GM21367 (cell line): ENCODE data around the gene NLRP13.

Experiments used
- ATAC-seq: cut with Tn5 transposase; IDR thresholded peaks from one replicate; pipeline ENCODE4 v1.9.1; 2021; ENCODE audit not compliant: unreplicated experiment

The NLRP13 gene

DNA sequence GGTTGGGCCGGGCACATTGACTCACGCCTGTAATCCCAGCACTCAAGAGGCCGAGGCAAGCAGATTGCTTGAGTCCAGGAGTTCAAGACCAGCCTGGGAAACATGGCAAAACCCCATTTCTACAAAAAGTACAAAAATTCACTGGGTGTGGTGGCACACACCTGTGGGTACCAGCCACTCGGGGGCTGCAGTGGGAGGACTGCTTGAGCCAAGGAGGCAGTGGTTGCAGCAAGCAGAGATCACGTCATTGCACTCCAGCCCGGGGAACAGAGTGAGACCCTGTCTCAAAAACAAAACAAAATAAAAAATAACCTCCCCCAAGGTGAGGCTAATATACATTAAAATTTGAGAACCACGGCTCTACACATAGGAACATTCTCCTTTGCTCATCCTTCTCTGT lies 24.9 kb downstream of the NLRP13 start:
- no peak for ATAC-seq

GRCh38 chr19:55902080-55902751 lies 29.9 kb downstream of the NLRP13 start:
- ATAC-seq, result no peak

DNA sequence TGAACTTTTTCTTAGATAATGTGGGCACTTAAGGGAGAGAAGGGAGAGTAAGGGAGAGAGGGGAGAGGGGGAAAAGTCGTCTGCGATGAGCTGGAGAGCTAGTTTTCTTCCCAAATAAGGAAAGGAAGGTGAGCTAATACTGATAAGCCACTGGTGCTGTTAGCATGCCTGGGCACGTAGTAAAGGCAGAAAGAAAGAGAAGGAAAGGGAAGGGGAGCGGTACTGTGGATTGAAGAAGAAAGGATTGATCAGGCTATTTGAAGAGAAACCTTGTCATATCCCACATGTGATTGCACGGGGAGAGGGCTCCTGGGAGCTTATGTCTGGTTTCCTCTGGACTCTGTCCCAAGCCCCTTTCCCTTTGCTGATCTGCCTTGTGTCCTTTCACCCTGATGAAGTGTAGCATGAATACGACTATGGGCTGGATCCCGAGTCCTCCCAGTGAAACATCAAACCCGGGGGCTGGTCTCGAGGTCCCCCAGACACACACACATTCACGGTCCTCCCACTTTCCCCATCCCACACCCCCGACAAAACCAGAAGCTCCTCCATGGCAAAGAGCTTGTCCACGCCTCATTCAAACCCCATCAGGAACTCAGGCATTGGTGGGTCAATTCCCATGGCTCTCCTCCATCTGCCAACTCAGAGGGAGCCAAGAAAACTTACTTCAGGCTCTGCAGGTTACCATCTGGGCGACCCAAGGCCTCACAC lies 30.6 kb downstream of the NLRP13 start:
- no peak for ATAC-seq

DNA sequence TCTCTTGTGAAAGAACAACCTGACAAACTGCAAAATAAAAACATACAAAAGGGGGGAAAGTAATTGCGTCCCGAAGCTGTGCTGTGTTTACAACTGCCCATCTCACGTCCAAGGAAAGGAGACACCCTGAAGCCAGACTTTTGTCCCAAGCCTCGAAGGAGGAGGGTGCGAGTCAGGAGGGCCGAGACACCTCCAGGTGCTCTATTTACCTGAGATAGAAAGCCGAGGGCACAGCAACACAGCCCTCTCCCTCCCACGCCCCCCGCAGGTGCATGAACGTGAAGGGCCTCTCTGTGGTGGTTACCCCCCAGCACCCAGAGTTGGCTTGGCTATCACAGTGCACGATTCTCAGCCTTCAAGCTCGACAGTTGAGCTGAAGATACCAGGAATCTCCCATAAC lies 33.2 kb downstream of the NLRP13 start:
- ATAC-seq, result no peak

- no peak for ATAC-seq
These were observed 49.5 kb downstream of the NLRP13 start for GRCh38 chr19:55882626-55883025.

GRCh38 chr19:55877211-55877610 lies 54.9 kb downstream of the NLRP13 start:
- ATAC-seq, result no peak

DNA sequence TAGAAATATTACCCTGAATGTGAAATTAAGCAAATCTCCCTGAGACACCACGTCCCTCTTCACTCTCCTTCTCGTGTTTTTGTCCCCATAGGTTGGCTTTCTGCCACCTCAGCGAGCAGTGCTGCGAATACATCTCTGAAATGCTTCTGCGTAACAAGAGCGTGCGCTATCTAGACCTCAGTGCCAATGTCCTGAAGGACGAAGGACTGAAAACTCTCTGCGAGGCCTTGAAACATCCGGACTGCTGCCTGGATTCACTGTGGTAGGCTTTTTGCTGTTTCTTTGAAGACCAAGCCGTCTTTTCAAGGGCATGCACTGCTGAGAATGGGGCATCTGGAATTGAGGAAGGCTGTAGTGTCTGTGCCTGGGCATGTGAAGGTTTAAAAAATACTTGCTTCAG lies 61.4 kb downstream of the NLRP13 start:
- no peak for ATAC-seq

GRCh38 chr19:55867101-55867500 lies 65.0 kb downstream of the NLRP13 start:
- ATAC-seq, result no peak

DNA sequence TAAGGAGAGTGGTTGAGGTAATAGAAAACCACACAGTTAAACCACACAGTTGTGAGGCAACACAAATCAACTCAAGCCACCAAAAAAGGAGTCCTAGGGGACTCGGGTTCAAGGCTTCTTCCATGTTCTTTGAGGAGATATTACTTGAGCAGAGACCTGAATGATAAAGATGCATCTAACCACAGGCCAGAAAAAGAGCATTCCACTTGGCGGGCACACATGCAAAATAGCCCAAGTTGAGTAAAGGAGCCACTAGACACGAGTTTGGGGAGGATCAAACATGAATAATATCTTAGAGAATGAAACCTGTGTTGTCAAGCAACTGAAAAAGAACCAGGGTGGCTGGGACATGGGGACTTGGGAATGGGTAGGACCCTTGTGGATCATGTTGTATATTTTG lies 65.6 kb downstream of the NLRP13 start:
- no peak for ATAC-seq

DNA sequence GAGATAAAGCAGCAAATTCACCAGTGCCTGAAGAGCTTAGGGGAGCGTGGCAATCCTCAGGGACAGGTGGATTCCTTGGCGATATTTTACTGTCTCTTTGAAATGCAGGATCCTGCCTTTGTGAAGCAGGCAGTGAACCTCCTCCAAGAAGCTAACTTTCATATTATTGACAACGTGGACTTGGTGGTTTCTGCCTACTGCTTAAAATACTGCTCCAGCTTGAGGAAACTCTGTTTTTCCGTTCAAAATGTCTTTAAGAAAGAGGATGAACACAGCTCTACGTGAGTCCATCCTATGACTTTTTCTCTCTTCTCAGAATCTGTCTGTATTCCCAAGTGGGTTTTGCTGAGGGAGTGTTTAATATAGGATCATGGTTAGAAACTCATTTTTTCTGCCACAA lies 73.2 kb downstream of the NLRP13 start:
- ATAC-seq, result no peak

DNA sequence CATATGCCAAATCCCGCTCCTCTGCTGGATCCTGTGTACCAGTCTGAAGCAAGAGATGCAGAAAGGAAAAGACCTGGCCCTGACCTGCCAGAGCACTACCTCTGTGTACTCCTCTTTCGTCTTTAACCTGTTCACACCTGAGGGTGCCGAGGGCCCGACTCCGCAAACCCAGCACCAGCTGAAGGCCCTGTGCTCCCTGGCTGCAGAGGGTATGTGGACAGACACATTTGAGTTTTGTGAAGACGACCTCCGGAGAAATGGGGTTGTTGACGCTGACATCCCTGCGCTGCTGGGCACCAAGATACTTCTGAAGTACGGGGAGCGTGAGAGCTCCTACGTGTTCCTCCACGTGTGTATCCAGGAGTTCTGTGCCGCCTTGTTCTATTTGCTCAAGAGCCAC lies 73.7 kb downstream of the NLRP13 start:
- no peak for ATAC-seq

GRCh38 chr19:55857974-55858373 lies 74.2 kb downstream of the NLRP13 start:
- ATAC-seq, result no peak

DNA sequence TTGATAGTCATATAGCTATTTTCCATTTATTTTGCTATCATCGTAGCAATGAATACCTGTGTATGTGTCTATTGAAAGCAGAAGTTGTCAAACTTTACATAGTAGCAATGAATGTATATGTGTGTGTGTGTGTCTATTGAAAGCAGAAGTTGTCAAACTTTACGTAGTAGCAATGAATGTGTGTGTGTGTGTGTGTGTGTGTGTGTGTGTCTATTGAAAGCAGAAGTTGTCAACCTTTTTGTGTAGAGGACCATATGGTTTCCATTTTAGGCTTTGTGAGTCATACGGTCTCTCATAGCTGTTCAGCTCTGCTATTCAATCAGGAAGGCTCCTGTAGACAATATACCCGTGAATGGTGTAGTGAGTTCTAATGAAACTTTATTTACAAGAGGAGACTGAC lies 75.0 kb downstream of the NLRP13 start:
- no peak for ATAC-seq

DNA sequence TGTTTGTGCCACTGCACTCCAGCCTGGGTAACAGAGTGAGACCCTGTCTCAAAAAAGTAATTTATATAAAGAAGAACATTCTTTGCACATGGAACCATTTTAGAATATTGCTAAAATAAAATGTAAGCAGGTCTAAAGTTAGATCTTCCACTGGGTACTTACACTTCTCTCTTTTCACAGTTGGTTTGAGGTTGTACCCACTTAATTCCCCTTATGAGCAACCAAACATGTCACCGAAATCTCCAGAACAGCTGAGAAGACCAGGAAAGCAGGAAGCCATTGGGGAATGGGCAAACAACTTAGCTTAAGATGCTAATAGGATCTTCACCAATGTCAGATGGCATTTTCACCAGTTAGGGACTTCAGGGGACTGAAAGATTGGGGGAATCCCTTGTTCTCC lies 77.0 kb downstream of the NLRP13 start:
- ATAC-seq, result no peak
